ENCODE measurements around the gene SPATS2. TPM values are rescaled to one million over a fixed set of nuclear protein-coding genes. Genes with fewer than 3 reads are reported as not detected.

SPATS2 gene
- total and polyA plus RNA-seq, 2 of the 4 experiments (the other 2 are of a cell fraction) = 50.6 to 63.3 TPM

- TF ChIP-seq SMC3 (IDR thresholded peaks at IDR 0.05; ENCODE audit: low read depth, low read length) = no peak
Measured at GRCh38 chr12:49565406-49566265, 198.4 kb downstream of the SPATS2 start (continued).

- H3K4ac ChIP-seq (ENCODE audit: low read depth, low read length) = no peak overlapping the region
- H3K14ac ChIP-seq (replicated peaks; ENCODE audit: low read depth, low read length) = no peak overlapping the region
- ATAC-seq (ENCODE audit: low read depth) = no peak
- H3K9me1 ChIP-seq (ENCODE audit: insufficient read depth, low read length) = 0 out of 2 replicates have a peak, but pooled peaks cover 5% of the 10 kb centered on the region
- H2AK5ac ChIP-seq (ENCODE audit: low read depth, low read length) = no peak overlapping the region; the same call in 1 of the 2 replicates
- H2BK5ac ChIP-seq (ENCODE audit: low read depth, low read length, poor library complexity, severe bottlenecking) = no peak overlapping the region
- ChIA-PET CTCF (no interaction called here), POLR2A (ENCODE audit: unreplicated experiment) (no interaction called here)
- H4K8ac ChIP-seq (ENCODE audit: low read depth in 2 of 2, low read length in 2 of 2) = no peak overlapping the region; a peak in 1 of 4 replicates
- H3K9ac ChIP-seq (ENCODE audit: low read depth, low read length) = no peak overlapping the region
- no peak overlapping the region for H3K27ac ChIP-seq (ENCODE audit: insufficient read depth, low read length)
- no peak overlapping the region for H3K4me3 ChIP-seq (ENCODE audit: insufficient read depth, low read depth, low read length)
- no peak overlapping the region for H3K18ac ChIP-seq (ENCODE audit: low read depth, low read length)
- no peak overlapping the region for H2AFZ ChIP-seq (replicated peaks; ENCODE audit: low read length, poor library complexity)
- no peaks in the 10 kb centered on the region for H3K9me3 ChIP-seq (ENCODE audit: control insufficient read depth, insufficient read depth, low read length)
- dilution Hi-C loops (cut with HindIII; ENCODE audit: low sequenced_read_pairs, unreplicated experiment) = no loop called here
- no peak overlapping the region for H2AK9ac ChIP-seq (replicated peaks; ENCODE audit: low read depth, low read length, poor library complexity)
- no peak overlapping the region for H4K5ac ChIP-seq (ENCODE audit: low read depth, low read length)
- DNase-seq = no peak
- 94% methylated on average over 10 of the region's 13 CpGs; no CpG with 5 or more reads in 1 of the 2 experiments for WGBS, 2 experiments (ENCODE audit: extremely low coverage in 2 of 2, insufficient read length in 1 of 2)
- H3K79me1 ChIP-seq (ENCODE audit: low read depth in 1 of 2, low read length in 2 of 2) = peaks cover 43 to 62% of the 10 kb centered on the region in 2 experiments
- BruUV-seq (replicated peaks) = no TSS peak
- no peaks in the 10 kb centered on the region for H3K27me3 ChIP-seq (ENCODE audit: control insufficient read depth, insufficient read depth, low read length)
- H3K36me3 ChIP-seq (ENCODE audit: control insufficient read depth, insufficient read depth, low read length) = peaks cover 24% of the 10 kb centered on the region
- no peak overlapping the region for H4K91ac ChIP-seq (ENCODE audit: insufficient read depth, low read depth, low read length)
- H2BK20ac ChIP-seq (ENCODE audit: low read depth, low read length) = no peak overlapping the region
- no peak overlapping the region for H2BK120ac ChIP-seq (ENCODE audit: low read depth, low read length)
- peaks cover 5% of the 10 kb centered on the region; the same call in 1 of the 2 replicates for H4K20me1 ChIP-seq (ENCODE audit: insufficient read depth, low read length)
- H3K4me1 ChIP-seq (ENCODE audit: control insufficient read depth, insufficient read depth, low read length) = peaks cover 2% of the 10 kb centered on the region; the same call in 1 of the 2 replicates
- no peak overlapping the region for H2BK15ac ChIP-seq (ENCODE audit: low read depth, low read length)
- no peak overlapping the region for H3K4me2 ChIP-seq (ENCODE audit: low read depth, low read length)
- intact Hi-C loops (cut with micrococcal nuclease) = no loop called here
- no peak overlapping the region for H3K23ac ChIP-seq (ENCODE audit: low read depth, low read length)
- in situ Hi-C loops (cut with MboI; ENCODE audit: low sequenced_read_pairs) = no loop called here
- no peak overlapping the region for H3K56ac ChIP-seq (ENCODE audit: extremely low read depth, insufficient read depth, low read length)
- no peak for TF ChIP-seq RFX5 (IDR thresholded peaks at IDR 0.05; ENCODE audit: low read depth, low read length)
- no peak for TF ChIP-seq CTCF (conservative IDR thresholded peaks at IDR 0.05; ENCODE audit: low read depth, low read length)
- no peak for TF ChIP-seq MAZ (IDR thresholded peaks at IDR 0.05; ENCODE audit: borderline replicate concordance, low read depth, low read length)
- no peak for TF ChIP-seq MAFK (IDR thresholded peaks at IDR 0.05; ENCODE audit: low read depth, low read length)
- no peak for TF ChIP-seq SMC3 (IDR thresholded peaks at IDR 0.05; ENCODE audit: low read depth, low read length)
- no peak for TF ChIP-seq CEBPB (IDR thresholded peaks at IDR 0.05; ENCODE audit: low read depth, low read length)
- TF ChIP-seq NFE2L2 (IDR thresholded peaks at IDR 0.05; ENCODE audit: low read depth, low read length) = no peak
- no peak for TF ChIP-seq POLR2A (IDR thresholded peaks at IDR 0.05; ENCODE audit: low read depth, low read length)
- no peak for TF ChIP-seq FOS (IDR thresholded peaks at IDR 0.05; ENCODE audit: low read depth, low read length)
- no peak for TF ChIP-seq USF2 (IDR thresholded peaks at IDR 0.05; ENCODE audit: low read depth, low read length)
- no peak for TF ChIP-seq RAD21 (IDR thresholded peaks at IDR 0.05; ENCODE audit: low read length)
- no peak for TF ChIP-seq ELK1 (IDR thresholded peaks at IDR 0.05; ENCODE audit: borderline replicate concordance, low read depth, low read length)
Measured at GRCh38 chr12:49566361-49566760, 199.1 kb downstream of the SPATS2 start.

Data from IMR-90 (cell line).